Liver (tissue), 9 donors: ENCODE results near the gene CYP2W1. TPM values are rescaled to one million over a fixed set of nuclear protein-coding genes. Genes with fewer than 3 reads are reported as not detected.

ENCODE experiments used
- DNase-seq: peaks from one replicate; pipeline ENCODE4 v3.0.0-alpha.2; 2017; ENCODE audit warnings: low spot score
- H3K27ac ChIP-seq, 2 donors: one replicate each; pipeline ENCODE4 v1.7.0; 2013; ENCODE audit warnings: inconsistent platforms in 2 of 2, low read length in 2 of 2, control low read depth in 1 of 2, low read depth in 1 of 2, mild to moderate bottlenecking in 1 of 2
- H3K27me3 ChIP-seq, 4 donors: one replicate each; pipeline versions ENCODE4 v1.6.1 to v1.7.0; 2013; ENCODE audit warnings: low read length in 3 of 4, inconsistent platforms in 1 of 4, mild to moderate bottlenecking in 1 of 4, moderate library complexity in 1 of 4; ENCODE audit not compliant: control insufficient read depth in 4 of 4, insufficient read depth in 4 of 4
- H3K36me3 ChIP-seq, 4 donors: one replicate each; pipeline versions ENCODE4 v1.6.1 to v1.7.0; 2013; ENCODE audit warnings: low read length in 3 of 4, mild to moderate bottlenecking in 3 of 4, low read depth in 1 of 4, moderate library complexity in 1 of 4; ENCODE audit not compliant: control insufficient read depth in 4 of 4, insufficient read depth in 3 of 4
- H3K4me1 ChIP-seq, 4 donors: one replicate each; pipeline versions ENCODE4 v1.6.1 to v1.7.0; 2013; ENCODE audit warnings: low read length in 3 of 4, mild to moderate bottlenecking in 3 of 4, moderate library complexity in 1 of 4; ENCODE audit not compliant: control insufficient read depth in 4 of 4, insufficient read depth in 4 of 4
- H3K4me3 ChIP-seq, 3 donors: one replicate each; pipeline versions ENCODE4 v1.6.1 to v1.7.0; 2013; ENCODE audit warnings: low read length in 3 of 3, control low read depth in 1 of 3, low read depth in 1 of 3, mild to moderate bottlenecking in 1 of 3
- H3K9ac ChIP-seq, 2 donors: one replicate each; pipeline ENCODE4 v1.7.0; 2013; ENCODE audit warnings: low read length in 2 of 2, mild to moderate bottlenecking in 2 of 2, moderate library complexity in 2 of 2, control low read depth in 1 of 2, low read depth in 1 of 2
- H3K9me3 ChIP-seq, 4 donors: one replicate each; pipeline versions ENCODE4 v1.6.1 to v1.7.0; 2013; ENCODE audit warnings: low read length in 3 of 4; ENCODE audit not compliant: control insufficient read depth in 4 of 4
- ATF3 ChIP-seq: IDR thresholded peaks from 2 replicates; pipeline ENCODE4 v1.6.1; 2016; ENCODE audit warnings: antibody characterized with exemption
- CTCF ChIP-seq: fragments of 150-350 bp; IDR thresholded peaks from 2 replicates; pipeline ENCODE4 v1.5.1; 2017; ENCODE audit warnings: improper control_type of control experiment, low read depth, low read length; ENCODE audit not compliant: missing input control
- EGR1 ChIP-seq, 2 donors: IDR thresholded peaks; 2 replicates each; pipeline ENCODE4 v1.6.1; 2016 to 2018; ENCODE audit warnings: antibody characterized with exemption in 2 of 2, low read depth in 2 of 2
- FOXA1 ChIP-seq: IDR thresholded peaks from 2 replicates; pipeline ENCODE4 v1.6.1; 2016; ENCODE audit warnings: antibody characterized with exemption
- FOXA2 ChIP-seq: IDR thresholded peaks from 2 replicates; pipeline ENCODE4 v1.6.1; 2016; ENCODE audit warnings: antibody characterized with exemption
- GABPA ChIP-seq, 2 donors: IDR thresholded peaks in 1 of 2; conservative IDR thresholded peaks in 1 of 2; 2 replicates each; pipeline ENCODE4 v1.6.1; 2016; ENCODE audit warnings: antibody characterized with exemption in 2 of 2, mild to moderate bottlenecking in 1 of 2, moderate library complexity in 1 of 2
- HNF4A ChIP-seq, 2 donors: conservative IDR thresholded peaks; 2 replicates each; pipeline ENCODE4 v1.6.1; 2016; ENCODE audit warnings: antibody characterized with exemption in 2 of 2, mild to moderate bottlenecking in 2 of 2
- HNF4G ChIP-seq: IDR thresholded peaks from 2 replicates; pipeline ENCODE4 v1.6.1; 2016; ENCODE audit warnings: antibody characterized with exemption
- JUND ChIP-seq, 2 donors: IDR thresholded peaks; 2 replicates each; pipeline ENCODE4 v1.6.1; 2016; ENCODE audit warnings: antibody characterized with exemption in 2 of 2
- MAX ChIP-seq: IDR thresholded peaks from 2 replicates; pipeline ENCODE4 v1.6.1; 2016; ENCODE audit warnings: antibody characterized with exemption
- NR2F2 ChIP-seq: IDR thresholded peaks from 2 replicates; pipeline ENCODE4 v1.6.1; 2016; ENCODE audit warnings: antibody characterized with exemption
- RAD21 ChIP-seq, 2 donors: IDR thresholded peaks; 2 replicates each; pipeline ENCODE4 v1.6.1; 2016; ENCODE audit warnings: antibody characterized with exemption in 2 of 2, mild to moderate bottlenecking in 2 of 2
- REST ChIP-seq: IDR thresholded peaks from 2 replicates; pipeline ENCODE4 v1.6.1; 2016; ENCODE audit warnings: antibody characterized with exemption, mild to moderate bottlenecking
- RXRA ChIP-seq, 2 donors: IDR thresholded peaks; 2 replicates each; pipeline ENCODE4 v1.6.1; 2017 to 2018; ENCODE audit warnings: antibody characterized with exemption in 2 of 2, mild to moderate bottlenecking in 1 of 2
- SP1 ChIP-seq: IDR thresholded peaks from 2 replicates; pipeline ENCODE4 v1.6.1; 2018; ENCODE audit warnings: antibody characterized with exemption, mild to moderate bottlenecking
- TAF1 ChIP-seq: conservative IDR thresholded peaks from 2 replicates; pipeline ENCODE4 v1.6.1; 2016; ENCODE audit warnings: antibody characterized with exemption, mild to moderate bottlenecking
- YY1 ChIP-seq: IDR thresholded peaks from 2 replicates; pipeline ENCODE4 v1.6.1; 2016; ENCODE audit warnings: antibody characterized with exemption, mild to moderate bottlenecking
- WGBS: extraction: QIAGEN DNeasy Blood & Tissue Kit; methylation state at CpG from one replicate; pipeline ENCODE4 v1.1.7; 2013; 5-methylcytosine and 5-hydroxymethylcytosine counted together
- polyA plus RNA-seq, 2 donors: library from polyadenylated mRNA; stranded (reverse) in 1 of 2; unstranded in 1 of 2; fragments of 200-250 nt in 1 of 2; fragments of >200 nt in 1 of 2; fragmentation: Nextera tagmentation in 1 of 2; extraction: Ambion mirVana in 1 of 2; gene quantifications; one replicate each; pipeline versions ENCODE4 v1.2.1 to v1.2.3, GENCODE V29; 2013 to 2015
- total RNA-seq, 2 donors: library from RNA; depleted of rRNA; stranded (reverse); fragments of >200 nt; gene quantifications; one replicate each; pipeline ENCODE4 v1.2.3, GENCODE V29; 2014
- TF ChIP-seq, protein P1 (sequence below): IDR thresholded peaks from 2 replicates; pipeline ENCODE4 v1.6.1; 2016; ENCODE audit warnings: antibody characterized with exemption
- donor health status: healthy.
- donor health status: healthy.
- donor health status: healthy.
- donor health status: healthy.
- donor health status: healthy.

Gene CYP2W1
- total and polyA plus RNA-seq, 4 donors: 0.28 TPM; not detected in 3

GRCh38 chr7:988963-989529, 6.1 kb downstream of the CYP2W1 start:
- Histone ChIP-seq H3K4me1 (peaks cover 3 to 15% (median 8%) of the 10 kb centered on the region in 4 donors), H3K9ac (no peak overlapping the region), H3K4me3 (no peak overlapping the region), H3K36me3 (no peaks in the 10 kb centered on the region), H3K9me3 (no peaks in the 10 kb centered on the region), H3K27me3 (no peaks in the 10 kb centered on the region), H3K27ac (no peak overlapping the region)
- no peak for TF ChIP-seq EGR1 (IDR thresholded peaks at IDR 0.05; ENCODE audit: low read depth in 2 of 2)
- TF ChIP-seq TAF1: no peak
- TF ChIP-seq MAX: no peak
- no peak for TF ChIP-seq YY1
- TF ChIP-seq FOXA2: no peak
- TF ChIP-seq REST: no peak
- no peak for TF ChIP-seq FOXA1
- no peak for TF ChIP-seq ATF3
- no peak for TF ChIP-seq NR2F2
- no peak for TF ChIP-seq RXRA (IDR thresholded peaks at IDR 0.05)
- TF ChIP-seq, protein P1, sequence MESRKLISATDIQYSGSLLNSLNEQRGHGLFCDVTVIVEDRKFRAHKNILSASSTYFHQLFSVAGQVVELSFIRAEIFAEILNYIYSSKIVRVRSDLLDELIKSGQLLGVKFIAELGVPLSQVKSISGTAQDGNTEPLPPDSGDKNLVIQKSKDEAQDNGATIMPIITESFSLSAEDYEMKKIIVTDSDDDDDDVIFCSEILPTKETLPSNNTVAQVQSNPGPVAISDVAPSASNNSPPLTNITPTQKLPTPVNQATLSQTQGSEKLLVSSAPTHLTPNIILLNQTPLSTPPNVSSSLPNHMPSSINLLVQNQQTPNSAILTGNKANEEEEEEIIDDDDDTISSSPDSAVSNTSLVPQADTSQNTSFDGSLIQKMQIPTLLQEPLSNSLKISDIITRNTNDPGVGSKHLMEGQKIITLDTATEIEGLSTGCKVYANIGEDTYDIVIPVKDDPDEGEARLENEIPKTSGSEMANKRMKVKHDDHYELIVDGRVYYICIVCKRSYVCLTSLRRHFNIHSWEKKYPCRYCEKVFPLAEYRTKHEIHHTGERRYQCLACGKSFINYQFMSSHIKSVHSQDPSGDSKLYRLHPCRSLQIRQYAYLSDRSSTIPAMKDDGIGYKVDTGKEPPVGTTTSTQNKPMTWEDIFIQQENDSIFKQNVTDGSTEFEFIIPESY: no peak
- TF ChIP-seq HNF4G: no peak
- no peak for TF ChIP-seq SP1
- TF ChIP-seq GABPA (IDR thresholded peaks at IDR 0.05 in 1 of 2, conservative IDR thresholded peaks at IDR 0.05 in 1 of 2): no peak
- TF ChIP-seq HNF4A (conservative IDR thresholded peaks at IDR 0.05): no peak
- TF ChIP-seq JUND (IDR thresholded peaks at IDR 0.05): no peak
- no peak for TF ChIP-seq CTCF
- TF ChIP-seq RAD21 (IDR thresholded peaks at IDR 0.05): no peak
- no peak for DNase-seq
- 79% methylated on average over 15 of the region's 15 CpGs for WGBS
